ENCODE results near the gene MAPKAP1.

DNA sequence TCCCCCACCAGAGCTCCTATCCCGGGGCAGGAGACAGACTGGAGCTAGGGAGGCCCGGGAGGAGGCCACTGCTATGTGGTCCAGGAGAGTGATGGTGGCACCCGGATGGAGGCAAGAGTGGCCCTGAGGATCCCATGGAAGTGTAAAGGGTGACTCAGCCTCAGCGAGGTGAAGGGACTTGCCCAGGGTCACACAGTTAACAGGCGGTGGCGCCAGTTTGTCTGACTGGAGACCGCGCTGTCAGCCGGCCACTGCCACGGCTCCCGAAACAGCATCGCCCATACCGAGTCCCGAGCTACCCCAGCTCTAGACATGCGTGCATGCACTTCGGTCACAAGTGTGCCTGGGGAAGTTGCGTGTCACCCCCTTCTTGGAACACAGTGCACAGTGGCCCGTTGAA is 279.5 kb downstream of the MAPKAP1 start:
- TF ChIP-seq, protein P1, sequence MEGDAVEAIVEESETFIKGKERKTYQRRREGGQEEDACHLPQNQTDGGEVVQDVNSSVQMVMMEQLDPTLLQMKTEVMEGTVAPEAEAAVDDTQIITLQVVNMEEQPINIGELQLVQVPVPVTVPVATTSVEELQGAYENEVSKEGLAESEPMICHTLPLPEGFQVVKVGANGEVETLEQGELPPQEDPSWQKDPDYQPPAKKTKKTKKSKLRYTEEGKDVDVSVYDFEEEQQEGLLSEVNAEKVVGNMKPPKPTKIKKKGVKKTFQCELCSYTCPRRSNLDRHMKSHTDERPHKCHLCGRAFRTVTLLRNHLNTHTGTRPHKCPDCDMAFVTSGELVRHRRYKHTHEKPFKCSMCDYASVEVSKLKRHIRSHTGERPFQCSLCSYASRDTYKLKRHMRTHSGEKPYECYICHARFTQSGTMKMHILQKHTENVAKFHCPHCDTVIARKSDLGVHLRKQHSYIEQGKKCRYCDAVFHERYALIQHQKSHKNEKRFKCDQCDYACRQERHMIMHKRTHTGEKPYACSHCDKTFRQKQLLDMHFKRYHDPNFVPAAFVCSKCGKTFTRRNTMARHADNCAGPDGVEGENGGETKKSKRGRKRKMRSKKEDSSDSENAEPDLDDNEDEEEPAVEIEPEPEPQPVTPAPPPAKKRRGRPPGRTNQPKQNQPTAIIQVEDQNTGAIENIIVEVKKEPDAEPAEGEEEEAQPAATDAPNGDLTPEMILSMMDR (IDR thresholded peaks at IDR 0.05) = no peak
- no peak for TF ChIP-seq POLR2A (IDR thresholded peaks at IDR 0.05)
